TTC549 (cell line): ENCODE data around the gene IRAK4.
A peak's percentile ranks its signal among the peaks of the same experiment; 100 is the strongest.

ENCODE experiments used
- FAIRE-seq: peaks from 2 replicates; lab custom pipeline; 2012; peaks lifted over from hg19 to GRCh38; lab: Jason Lieb, UNC

Gene IRAK4

GRCh38 chr12:43766291-43766690, 7.5 kb downstream of the IRAK4 start:
- FAIRE-seq, result no peak

DNA sequence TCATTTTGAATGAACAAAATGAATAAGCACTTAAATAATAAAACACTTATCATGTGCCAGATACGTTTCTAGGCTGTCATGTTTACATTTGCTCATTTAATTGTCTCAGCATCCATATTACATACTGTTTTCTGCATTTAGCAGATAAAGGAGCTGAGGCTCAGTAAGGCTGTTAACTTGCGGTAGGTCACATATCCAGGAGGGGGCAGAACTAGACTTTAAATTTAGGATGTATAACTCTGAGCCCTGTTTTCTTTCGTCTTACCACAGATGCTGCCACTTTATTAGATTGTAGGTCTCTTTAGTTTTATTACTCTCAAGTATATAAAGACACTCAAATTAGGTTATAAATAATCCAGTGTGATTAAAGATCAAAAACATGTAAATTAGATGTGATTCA, 17.7 kb downstream of the IRAK4 start:
- peak; percentile 82 for FAIRE-seq

DNA sequence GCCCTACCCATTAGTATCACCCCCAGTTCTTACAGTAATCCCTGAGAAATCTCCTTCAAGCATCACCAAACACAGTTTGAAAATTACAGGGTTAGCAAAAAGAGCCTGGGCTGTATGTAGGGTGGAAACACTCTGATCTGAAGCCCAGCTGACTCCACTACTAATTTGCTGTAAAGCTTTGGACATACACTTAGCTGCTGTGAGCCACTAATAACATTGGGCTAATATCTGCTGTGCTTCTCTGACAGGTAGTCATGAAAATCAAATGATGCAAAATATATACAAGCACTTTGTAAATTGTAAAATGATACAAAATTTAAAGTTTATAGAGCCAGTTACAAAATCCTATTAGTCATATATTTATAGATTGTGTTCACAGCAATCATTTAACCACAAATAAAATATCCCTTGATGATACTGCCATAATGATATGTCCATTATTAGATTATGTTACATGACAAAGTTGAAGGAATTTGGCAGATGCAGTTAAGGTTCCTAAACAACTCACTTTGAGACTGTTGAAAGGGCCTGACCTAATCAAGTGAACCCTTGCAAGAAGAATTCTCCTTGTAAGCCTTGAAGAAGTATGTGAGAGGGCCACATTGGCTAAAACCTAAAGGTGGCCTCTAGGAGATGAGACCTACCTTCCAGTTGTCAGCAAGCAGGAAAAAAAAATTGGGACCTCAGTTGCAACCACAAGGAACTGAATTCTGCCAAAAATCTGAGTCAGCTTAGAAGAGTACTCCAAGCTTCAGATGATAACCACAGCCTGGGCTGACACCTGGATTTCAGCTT, 28.3 kb downstream of the IRAK4 start:
- no peak for FAIRE-seq

- no peak for FAIRE-seq
Measured at GRCh38 chr12:43789941-43790340, 31.2 kb downstream of the IRAK4 start.

GRCh38 chr12:43795716-43796280, 37.0 kb downstream of the IRAK4 start:
- FAIRE-seq, result no peak

- no peak for FAIRE-seq
Measured at GRCh38 chr12:43797561-43798217, 38.9 kb downstream of the IRAK4 start.

DNA sequence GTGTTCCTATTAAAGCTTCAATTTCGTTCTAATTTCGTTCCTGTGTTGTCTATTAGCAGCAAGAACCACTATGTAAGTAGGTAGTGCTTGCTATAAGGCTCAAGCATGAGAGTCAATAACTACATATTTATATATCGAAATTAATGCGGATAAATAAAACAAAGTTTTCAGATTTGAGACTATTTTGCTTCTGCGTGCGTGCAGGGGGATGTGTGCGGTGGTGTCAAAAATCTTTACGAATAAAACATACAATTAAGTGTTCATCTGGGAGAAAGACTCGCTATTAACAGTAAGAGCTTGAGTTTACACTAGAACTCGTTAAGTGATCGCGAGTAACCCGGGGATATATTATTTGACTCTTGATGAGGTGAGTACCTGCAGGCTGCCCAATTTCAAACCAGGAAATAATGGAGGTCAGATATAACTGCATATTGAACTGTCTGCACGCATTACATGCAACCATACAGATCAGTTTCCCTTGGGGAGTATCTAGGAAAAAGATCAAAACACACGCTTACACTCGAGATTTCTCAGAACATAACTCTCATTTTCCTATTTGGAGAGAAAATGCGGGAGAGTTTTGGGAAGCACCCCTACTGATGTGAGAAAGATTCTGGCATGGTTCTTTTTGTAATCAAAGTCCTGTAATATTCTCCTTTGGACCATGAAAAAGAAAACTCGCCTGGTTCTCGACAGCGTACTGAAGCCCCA, 46.6 kb downstream of the IRAK4 start:
- FAIRE-seq, result no peak

GRCh38 chr12:43805860-43806736, 47.3 kb downstream of the IRAK4 start, which contains the start of gene TWF1:
Gene TWF1, minus strand, starts transcription at chr12:43806317. Its CDS starts 72 bp downstream, at chr12:43806245.
- no peak for FAIRE-seq

- no peak for FAIRE-seq
Measured at GRCh38 chr12:43806737-43807072, 48.0 kb downstream of the IRAK4 start.

GRCh38 chr12:43807386-43807785, 48.6 kb downstream of the IRAK4 start:
- FAIRE-seq, result no peak

- no peak for FAIRE-seq
Measured at GRCh38 chr12:43812057-43812456, 53.3 kb downstream of the IRAK4 start.

DNA sequence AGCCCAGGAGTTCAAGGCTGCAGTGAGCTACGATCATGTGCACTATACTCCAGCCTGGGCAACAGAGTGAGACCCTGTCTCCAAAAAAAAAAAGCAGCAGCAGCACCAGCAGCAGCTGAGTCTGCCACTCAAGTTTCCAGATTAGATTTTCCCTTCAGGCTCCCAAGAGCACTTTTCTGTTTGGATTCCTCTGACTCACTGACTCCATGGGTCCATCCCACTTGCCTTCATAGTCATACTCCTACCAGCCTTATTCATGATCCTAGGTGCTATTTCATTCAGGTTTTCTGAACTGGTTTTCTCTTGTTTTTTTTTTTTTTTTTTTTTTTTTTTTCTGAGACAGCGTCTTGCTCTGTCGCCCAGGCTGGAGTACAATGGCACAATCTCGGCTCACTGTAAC, 54.2 kb downstream of the IRAK4 start:
- FAIRE-seq, result no peak

GRCh38 chr12:43815416-43815815, 56.7 kb downstream of the IRAK4 start:
- FAIRE-seq, result no peak

- no peak for FAIRE-seq
Measured at GRCh38 chr12:43816168-43816567, 57.4 kb downstream of the IRAK4 start.

- FAIRE-seq, result no peak
Measured at GRCh38 chr12:43824207-43824775, 65.5 kb downstream of the IRAK4 start.

- FAIRE-seq, result no peak
Measured at GRCh38 chr12:43826681-43827080, 67.9 kb downstream of the IRAK4 start.

GRCh38 chr12:43827093-43827492, 68.3 kb downstream of the IRAK4 start:
- FAIRE-seq, result no peak

DNA sequence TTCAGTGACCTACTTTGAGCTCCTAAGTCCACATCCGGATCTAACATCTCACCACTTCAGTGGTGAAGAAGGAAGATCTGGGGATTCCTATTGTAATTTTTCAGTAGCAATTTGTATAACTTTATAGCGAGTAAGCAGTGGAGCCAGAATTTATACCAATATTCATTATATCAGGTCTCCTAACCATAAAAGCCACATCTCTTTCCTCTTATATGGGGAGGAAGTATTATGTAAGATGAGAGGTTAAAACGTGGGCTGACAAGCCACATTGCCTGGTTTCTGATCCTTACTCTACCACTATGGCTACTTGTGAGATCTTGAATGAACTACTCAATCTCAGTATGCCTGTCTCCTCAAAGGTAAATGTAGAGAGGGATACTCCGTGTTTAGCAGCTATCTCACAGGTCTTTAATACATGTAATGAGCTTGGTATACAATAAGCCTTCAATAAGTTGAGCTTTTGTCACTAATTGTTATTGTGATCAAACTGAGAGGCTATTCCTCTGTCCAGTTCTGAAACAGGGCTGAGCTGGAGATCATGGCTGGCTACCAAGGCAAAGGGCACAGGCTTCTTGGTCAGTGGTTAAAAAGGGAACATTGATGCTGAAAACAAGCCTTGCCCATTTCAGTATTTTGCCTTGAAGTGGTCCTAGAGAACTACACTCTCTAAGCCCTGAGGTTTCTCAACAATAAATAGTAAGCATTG, 73.9 kb downstream of the IRAK4 start:
- no peak for FAIRE-seq

GRCh38 chr12:43835264-43835655, 76.5 kb downstream of the IRAK4 start:
- no peak for FAIRE-seq

DNA sequence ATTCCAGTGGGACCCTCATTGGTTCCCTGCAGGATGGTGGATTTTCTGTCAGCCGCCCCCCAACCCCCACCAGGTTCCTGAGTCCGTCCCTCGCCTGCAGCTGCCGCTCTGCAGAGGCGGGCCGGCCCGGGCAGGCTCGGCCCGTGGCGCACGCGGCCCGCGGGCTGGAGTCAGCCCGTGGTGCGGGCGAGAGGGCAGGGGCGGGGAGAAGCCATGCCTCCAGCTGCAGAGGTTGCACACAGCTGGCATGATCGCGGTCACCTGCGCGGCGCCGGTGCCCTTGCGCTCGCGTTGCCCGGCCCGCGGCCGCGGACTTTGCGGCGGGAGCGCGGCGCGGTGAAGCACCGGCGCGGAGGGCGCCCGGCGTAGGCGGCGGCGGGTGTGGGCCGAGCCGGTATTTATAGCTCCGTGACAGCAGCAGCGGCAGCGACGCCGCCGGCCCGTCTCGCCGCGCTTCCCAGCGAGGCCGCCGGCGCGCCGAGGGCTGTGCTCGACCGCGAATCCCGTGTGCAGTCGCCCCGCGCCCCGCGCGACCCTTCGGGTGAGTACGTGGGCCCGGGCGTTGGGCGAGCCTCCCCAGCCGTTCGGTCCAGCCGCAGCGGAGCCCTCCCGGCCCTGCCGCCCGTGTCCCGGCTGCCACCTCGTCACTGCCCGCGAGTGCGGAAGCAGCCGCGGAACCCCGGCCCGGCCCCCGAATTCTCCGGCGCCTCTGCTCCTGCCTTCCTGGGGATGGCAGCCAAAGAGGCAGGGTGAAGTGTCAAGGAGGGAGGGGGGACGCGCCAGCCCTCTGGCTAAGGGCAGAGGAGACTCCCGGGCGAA, 77.1 kb downstream of the IRAK4 start, which contains the start of gene TMEM117:
TMEM117 (plus strand) TSS at position 426 of the 819 bp plus-strand sequence.
- no peak for FAIRE-seq
